ENCODE results near the gene SERTAD2. TPM values are rescaled to one million over a fixed set of nuclear protein-coding genes. Genes with fewer than 3 reads are reported as not detected.

SERTAD2 gene
- total and polyA plus RNA-seq, 2 donors (not counting 3 experiments of a cell fraction or from before 2014, with no cell fraction given) = 5.5 to 11.2 TPM

GRCh38 chr2:64646007-64646880 is 7.5 kb downstream of the SERTAD2 start:
- H3K4me1 ChIP-seq (ENCODE audit: control insufficient read depth, extremely low read depth, insufficient read depth, low read length) = peaks cover 29% of the 10 kb centered on the region
- H3K9me3 ChIP-seq (replicated peaks; ENCODE audit: control insufficient read depth, insufficient read depth, low read length) = no peaks in the 10 kb centered on the region
- dilution Hi-C loops (cut with MboI; ENCODE audit: extremely low pct_ligation_motif_present, low sequenced_read_pairs) = no loop called here
- H3K79me2 ChIP-seq (ENCODE audit: control insufficient read depth, insufficient read depth, low read length) = peaks cover 88% of the 10 kb centered on the region
- H3K9ac ChIP-seq (replicated peaks; ENCODE audit: extremely low read depth, insufficient read depth, low read length) = no peak overlapping the region
- no TSS peak for BruUV-seq (replicated peaks)
- intact Hi-C loops (cut with micrococcal nuclease) = loop anchor here (1.0 to 10.0 kb wide), 10 partner anchors 59 to 927 kb away; partner anchors contain the start of genes AFTPH and PELI1
- no peaks in the 10 kb centered on the region for H3K36me3 ChIP-seq (ENCODE audit: control insufficient read depth in 2 of 2, extremely low read depth in 1 of 2, insufficient read depth in 2 of 2, low read length in 2 of 2)
- H4K20me1 ChIP-seq (replicated peaks; ENCODE audit: control insufficient read depth, extremely low read depth, insufficient read depth, low read length) = no peaks in the 10 kb centered on the region
- peak overlapping the region; percentile 83 for H3K4me2 ChIP-seq (ENCODE audit: insufficient read depth, low read length)
- no peak for TF ChIP-seq MYC (IDR thresholded peaks at IDR 0.05; ENCODE audit: low read depth, low read length)
- no peak for TF ChIP-seq GATA2 (IDR thresholded peaks at IDR 0.05; ENCODE audit: insufficient read depth, insufficient read length, low read depth, low read length)
- TF ChIP-seq, protein P1, sequence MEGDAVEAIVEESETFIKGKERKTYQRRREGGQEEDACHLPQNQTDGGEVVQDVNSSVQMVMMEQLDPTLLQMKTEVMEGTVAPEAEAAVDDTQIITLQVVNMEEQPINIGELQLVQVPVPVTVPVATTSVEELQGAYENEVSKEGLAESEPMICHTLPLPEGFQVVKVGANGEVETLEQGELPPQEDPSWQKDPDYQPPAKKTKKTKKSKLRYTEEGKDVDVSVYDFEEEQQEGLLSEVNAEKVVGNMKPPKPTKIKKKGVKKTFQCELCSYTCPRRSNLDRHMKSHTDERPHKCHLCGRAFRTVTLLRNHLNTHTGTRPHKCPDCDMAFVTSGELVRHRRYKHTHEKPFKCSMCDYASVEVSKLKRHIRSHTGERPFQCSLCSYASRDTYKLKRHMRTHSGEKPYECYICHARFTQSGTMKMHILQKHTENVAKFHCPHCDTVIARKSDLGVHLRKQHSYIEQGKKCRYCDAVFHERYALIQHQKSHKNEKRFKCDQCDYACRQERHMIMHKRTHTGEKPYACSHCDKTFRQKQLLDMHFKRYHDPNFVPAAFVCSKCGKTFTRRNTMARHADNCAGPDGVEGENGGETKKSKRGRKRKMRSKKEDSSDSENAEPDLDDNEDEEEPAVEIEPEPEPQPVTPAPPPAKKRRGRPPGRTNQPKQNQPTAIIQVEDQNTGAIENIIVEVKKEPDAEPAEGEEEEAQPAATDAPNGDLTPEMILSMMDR (IDR thresholded peaks at IDR 0.05; ENCODE audit: extremely low read depth in 1 of 2, insufficient read depth in 1 of 2, low read depth in 1 of 2, low read length in 2 of 2) = peak; percentile 83 to 95
- H3K4me3 ChIP-seq (replicated peaks in 1 of 3; ENCODE audit: insufficient read depth in 1 of 3, low read depth in 1 of 3, low read length in 3 of 3) = no peak overlapping the region
- ChIA-PET CTCF (interaction anchor here (0.6 to 5.9 kb wide), 79 partner anchors 7 to 927 kb away, joined by 3 to 105 read pairs (median 5); partner anchors contain the start of genes AFTPH and SERTAD2), POLR2A (interaction anchor here (0.6 to 1.4 kb wide), 2 partner anchors 27 to 105 kb away, joined by 3 to 5 read pairs; no protein-coding TSS in a partner anchor)
- no peak overlapping the region for H2AFZ ChIP-seq (ENCODE audit: low read depth, low read length)
- H3K27me3 ChIP-seq (ENCODE audit: control insufficient read depth in 2 of 2, insufficient read depth in 2 of 2, low read length in 2 of 2) = no peaks in the 10 kb centered on the region
- DNase-seq (ENCODE audit: low read depth, low spot score) (peak; percentile 89), FAIRE-seq (peak; percentile 83)
- H3K9me1 ChIP-seq (replicated peaks; ENCODE audit: control insufficient read depth, extremely low read depth, insufficient read depth, low read length) = no peaks in the 10 kb centered on the region
- H3K27ac ChIP-seq (ENCODE audit: insufficient read depth, low read depth, low read length) = peak overlapping the region; percentile 23

Measured in endothelial cell of umbilical vein (primary cell).